CD1c-positive myeloid dendritic cell (primary cell): ENCODE data around the gene EVI5.
"Not testable (repeated sequence)": the region's sequence is repeated elsewhere in the genome, so short reads cannot be mapped to it uniquely, and the experiment has no call there.

ENCODE experiments used
- DNase-seq: peaks from one replicate; pipeline ENCODE4 v3.0.0-alpha.2; 2016; ENCODE audit errors: extremely low spot score

EVI5 gene

DNA sequence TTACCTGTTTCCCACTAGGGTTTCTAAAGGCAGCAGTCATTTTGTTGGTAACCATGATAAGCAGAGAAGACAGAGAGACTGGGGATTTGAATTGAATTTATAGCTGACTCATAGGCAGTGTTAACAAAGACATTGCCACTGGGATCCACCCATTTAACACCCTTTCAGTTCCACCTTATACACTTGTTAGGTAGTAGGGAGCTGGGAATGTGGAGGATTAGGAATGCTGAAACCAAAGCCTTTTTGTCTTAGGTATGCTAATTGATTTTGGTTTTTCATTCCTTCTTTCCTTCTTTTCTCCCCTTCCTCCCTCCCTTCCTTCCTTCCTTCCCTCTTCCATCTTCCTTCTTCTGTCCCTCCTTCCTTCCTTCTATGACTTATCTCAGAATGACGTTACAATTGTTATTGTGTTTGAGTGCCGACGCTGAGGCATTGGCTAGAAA lies 7.5 kb upstream of the EVI5 start:
- DNase-seq: no peak

DNA sequence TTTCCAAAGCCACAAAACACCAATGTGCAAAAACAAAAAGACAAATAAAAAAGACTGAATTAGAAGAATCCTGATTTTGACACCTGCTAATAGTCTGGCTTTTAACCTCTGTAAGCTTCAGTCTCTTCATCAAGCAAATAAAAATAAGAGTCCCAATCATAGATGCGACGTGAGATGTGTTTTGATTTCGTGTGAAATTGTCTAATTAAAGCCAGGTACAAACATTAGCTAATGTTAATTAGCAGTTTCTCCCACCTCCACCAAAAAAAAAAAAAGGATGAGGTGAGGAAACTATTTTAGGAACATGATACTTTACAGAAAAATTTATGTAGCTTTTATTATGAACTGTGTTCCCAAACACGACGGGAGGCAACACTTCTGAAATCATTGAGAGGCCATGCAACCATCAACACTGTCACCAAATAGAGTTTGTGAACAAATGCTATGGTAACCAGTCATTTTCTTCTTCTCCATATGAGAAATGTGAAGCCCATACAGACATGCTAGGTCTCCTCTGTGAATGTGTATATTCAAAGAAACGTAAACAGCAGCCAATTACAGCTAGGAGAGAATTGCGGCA lies 6.7 kb upstream of the EVI5 start:
- DNase-seq: no peak

- no peak for DNase-seq
Observed at GRCh38 chr1:92790867-92791266, 6.0 kb upstream of the EVI5 start.

DNA sequence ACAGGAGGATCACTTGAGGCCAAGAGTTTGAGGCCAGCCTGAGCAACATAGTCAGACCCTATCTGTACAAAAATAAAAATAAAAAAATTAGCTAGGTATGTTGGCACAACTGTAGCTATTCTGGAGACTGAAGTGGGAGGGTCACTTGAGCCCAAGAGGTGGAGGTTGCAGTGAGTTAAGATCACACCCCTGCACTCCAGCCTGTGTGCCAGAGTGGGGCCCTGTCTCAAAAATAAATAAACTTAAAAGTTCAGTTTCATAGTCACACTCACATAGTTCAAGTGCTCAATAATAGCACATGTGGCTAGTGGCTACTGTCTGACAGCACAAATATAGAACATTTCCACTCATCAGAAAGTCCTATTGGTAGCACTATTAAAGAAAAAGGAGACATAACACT lies 5.2 kb upstream of the EVI5 start:
- DNase-seq: no peak

DNA sequence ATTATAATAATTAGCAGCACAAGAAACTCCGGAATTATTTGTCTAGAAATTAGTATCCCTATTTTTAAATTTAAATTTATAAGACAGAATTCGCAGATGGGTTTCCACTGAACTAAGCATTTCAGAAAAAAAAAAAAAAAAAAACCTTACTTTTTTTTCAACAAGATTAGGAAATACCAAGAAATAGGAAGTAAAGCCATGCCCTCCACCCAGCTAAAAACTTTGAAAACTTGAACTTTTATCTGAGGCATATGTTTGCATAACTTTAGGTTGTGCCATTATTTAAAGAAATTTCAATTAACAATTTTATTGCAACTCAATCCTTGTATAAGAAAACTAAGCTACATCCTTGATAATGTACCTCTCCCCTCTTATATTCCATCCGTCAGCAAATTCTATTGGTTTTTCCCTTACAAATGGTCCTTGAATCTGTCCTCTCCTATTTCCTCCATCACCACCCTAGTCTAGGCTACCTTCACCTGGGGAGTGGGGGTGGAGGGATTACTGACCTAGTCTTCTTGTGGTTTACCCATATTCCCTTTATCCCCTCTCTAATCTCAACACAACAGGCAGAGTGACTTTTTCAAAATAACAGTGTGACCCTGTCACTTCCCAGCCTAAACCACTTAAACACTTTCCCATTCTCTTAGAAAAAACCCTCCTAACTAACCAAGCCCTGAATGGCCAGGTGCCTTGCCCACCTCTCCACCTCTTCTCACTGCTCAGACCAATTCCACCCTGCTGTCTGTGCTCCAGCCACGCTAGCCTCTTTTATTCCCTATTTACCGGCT lies 1.4 kb upstream of the EVI5 start:
- peak; percentile 53 for DNase-seq

GRCh38 chr1:92784021-92784638 lies 778 bp downstream of the EVI5 start:
- DNase-seq: peak; percentile 32

DNA sequence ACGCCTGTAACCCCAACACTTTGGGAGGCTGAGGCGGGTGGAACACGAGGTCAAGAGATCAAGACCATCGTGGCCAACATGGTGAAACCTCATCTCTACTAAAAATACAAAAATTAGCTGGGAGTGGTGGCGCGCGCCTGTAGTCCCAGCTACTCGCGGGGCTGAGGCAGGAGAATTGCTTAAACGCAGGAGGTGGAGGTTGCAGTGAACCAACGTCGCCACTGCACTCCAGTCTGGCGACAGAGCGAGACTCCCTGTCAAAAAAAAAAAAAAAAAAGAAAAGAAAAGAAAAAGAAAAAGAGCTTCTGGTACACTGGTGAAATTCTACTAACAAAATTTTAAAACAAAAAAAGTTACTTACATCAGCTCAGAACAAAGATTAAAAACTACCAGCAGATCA lies 1.4 kb downstream of the EVI5 start:
- DNase-seq: not testable (repeated sequence)

DNA sequence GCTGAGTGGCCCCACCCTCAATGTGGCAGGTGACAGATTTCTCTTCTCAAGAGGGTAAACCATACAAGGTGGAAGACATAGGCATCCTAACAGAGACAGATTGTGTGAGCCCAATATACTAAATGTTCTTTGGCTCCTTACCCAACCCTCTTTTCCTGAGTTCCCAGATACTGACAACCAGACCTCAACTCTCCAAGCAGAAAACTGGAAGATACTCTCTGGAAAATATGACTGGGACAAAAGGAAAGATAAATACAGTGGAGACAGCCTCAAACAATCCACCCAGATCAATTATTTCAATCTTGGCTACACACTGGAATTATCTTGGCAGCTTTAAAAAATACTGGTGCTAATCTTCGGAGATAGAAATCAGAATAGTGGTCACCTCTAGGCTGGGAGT lies 6.5 kb downstream of the EVI5 start:
- no peak for DNase-seq

DNA sequence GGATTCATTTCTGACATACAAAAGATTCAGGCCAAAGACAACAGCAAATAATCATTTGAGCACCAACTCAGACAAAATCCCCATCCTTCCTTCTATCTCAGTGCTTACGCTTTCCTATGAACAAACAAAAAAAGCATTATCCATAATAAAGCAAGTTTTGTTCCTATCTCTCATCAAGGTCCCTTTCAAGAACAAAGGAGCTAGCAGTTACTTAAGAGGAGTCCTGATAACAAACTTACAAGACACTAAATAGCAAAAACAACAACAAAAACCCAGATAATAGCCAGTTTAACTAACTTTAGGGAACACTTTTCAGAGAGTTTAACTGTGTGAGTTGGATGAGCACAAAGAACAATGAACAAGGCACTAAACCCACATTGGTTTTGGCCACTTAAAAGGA lies 10.5 kb downstream of the EVI5 start:
- no peak for DNase-seq

DNA sequence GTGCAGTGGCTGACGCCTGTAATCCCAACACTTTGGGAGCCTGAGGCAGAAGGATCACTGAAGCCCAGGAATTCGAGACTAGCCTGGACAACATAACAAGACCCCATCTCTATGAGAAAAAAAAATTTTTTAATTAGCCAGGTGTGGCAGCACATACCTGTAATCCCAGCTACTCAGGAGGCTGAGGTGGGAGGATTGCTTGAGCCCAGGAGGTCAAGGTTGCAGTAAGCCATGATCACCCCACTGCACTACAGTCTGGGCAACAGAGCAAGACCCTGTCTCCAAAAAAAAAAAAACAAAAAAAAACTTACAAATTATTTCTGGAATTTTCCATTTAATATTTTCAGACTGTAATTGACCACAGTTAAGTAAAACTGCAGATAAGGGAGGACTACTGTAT lies 11.2 kb downstream of the EVI5 start:
- DNase-seq: not testable (repeated sequence)

DNA sequence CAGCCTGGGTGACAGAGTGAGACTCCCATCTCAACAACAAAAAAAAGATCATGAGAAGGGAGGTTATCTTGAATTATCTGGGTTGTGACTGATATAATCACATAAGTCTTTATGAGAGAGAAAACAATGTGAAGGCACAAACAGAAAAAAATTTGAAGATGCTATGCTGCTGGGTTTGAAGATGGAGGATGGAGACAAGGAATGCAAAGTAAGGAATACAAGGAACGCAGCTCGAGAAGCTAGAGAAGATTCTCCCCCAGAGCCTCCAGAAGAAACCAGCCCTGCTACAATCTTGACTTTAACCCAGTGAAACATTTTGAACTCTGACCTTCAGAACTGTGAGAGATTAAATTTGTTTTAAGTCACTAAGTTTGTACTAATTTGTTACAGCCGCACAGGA lies 15.1 kb downstream of the EVI5 start:
- DNase-seq: no peak

DNA sequence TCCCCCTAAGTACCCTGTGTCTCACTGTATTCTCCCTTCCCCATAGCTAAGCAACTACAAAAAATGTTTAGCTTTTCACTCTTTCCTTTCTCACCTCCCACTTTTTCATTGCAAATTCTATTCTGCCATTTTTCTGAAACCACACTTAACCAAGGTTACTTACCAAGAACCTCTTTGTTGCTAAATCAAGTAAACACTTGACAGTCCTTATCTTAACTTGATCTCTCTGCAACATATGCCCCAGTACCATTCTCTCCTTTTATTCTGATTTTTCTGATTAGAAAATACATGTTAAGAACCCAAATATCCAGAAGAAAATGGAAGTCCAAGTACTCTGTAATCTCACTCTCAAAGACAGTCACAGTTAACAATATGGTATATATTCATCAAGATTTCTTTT lies 16.0 kb downstream of the EVI5 start:
- no peak for DNase-seq

DNA sequence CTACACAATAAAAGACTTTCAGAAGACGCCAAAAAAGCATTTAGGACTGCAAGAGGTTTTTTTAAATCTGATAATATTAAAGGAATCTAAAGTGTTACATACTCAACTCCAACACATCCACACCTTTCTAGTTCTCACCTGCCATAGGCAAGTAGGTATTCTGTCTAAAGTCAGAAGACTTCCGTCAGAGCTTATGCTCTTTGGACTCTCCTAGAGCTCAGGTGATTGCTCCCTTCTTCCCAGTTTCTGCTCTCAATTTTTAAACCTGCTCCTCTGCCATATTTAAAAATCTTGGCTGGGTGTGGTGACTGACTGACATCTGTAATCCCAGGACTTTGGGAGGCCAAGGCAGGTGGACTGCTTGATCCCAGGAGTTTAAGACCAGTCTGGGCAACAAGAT lies 16.6 kb downstream of the EVI5 start:
- DNase-seq: no peak

GRCh38 chr1:92764116-92764515 lies 20.8 kb downstream of the EVI5 start:
- no peak for DNase-seq

DNA sequence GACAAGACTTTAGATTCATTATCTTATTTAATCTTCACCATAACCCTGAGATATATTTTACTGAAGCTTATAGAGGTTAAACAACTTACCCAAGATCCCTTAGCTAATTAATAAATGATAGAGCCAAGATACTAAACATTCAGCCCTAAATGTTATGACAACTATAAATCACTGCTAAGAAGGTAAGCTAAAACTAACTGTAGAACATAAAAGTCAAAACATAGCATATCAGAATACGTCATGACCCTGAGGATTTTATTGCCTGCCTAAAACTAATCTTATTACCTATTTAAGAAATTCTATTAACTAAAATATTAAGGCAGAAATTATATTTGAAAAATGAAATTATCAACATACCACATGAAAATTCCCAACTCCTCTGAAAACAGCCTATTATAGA lies 22.6 kb downstream of the EVI5 start:
- DNase-seq: no peak

DNA sequence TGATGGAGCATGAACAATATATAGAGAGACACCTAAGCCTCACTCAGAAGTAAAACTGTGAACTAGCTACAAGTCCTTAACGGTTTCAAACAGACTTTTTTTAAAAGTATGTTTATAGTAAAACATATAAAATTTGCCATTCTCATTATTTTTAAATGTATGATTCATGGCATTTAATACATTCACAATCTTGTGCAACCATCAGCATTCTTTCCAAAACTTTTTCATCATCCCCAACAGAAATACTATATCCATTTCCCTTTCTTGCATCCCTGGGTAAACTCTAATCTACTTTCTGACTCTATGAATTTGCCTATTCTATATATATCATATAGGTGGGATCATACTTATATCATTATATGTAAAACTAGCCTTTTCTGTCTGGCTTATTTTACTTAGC lies 25.5 kb downstream of the EVI5 start:
- DNase-seq: no peak

DNA sequence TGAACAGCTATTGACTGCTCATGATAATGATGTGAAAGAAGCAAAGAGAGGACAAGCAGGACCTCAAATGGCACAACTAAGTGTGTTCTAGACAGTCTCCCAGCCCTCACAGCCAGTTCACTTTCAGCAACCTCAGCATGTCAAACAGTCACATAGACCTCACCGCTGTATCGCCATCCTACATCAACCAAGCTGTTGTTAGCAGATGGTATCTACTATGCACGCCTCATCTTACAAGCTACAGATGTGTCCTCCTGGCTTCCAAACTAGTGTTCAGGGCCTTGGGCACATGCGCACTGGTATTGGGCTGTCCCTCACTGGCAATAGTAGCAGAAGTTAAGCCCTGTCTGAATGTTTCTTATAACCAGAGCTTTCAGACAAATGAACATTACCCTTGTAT lies 28.4 kb downstream of the EVI5 start:
- no peak for DNase-seq

- DNase-seq: no peak
Observed at GRCh38 chr1:92755541-92756461, 29.1 kb downstream of the EVI5 start.

GRCh38 chr1:92754719-92755050 lies 30.2 kb downstream of the EVI5 start:
- peak; percentile 8 for DNase-seq

DNA sequence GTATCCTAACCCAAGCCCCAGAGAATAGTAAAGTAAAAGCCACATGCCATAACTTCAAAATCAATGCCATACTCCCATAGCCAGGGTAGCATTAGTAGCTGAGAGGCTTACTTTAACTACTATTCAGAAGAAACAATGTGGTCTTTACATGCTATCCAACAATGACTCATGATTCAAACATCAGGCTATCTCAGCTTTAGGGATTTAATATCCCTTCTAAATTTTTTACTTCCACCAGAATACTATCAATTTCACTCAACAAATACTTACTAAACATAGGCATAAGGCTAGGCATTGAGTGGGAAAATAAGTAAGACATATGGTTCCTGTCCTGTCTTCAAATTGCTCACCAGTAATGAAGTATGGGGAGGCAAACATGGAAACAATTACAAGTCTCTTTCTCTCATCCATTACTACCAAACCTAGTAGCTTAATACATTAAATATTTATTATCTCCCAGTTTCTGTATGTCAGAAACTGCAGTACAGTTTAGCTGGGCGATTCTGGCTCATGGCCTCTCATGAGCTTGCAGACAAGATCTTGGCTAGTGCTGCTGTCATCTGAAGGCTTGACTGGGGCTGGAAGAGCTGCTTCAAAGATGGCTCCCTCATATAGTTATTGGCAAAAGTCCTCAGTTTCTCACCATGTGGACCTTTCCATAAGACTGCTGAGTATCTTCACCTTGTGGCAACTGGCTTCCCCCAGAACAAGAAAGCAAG lies 30.7 kb downstream of the EVI5 start:
- no peak for DNase-seq

DNA sequence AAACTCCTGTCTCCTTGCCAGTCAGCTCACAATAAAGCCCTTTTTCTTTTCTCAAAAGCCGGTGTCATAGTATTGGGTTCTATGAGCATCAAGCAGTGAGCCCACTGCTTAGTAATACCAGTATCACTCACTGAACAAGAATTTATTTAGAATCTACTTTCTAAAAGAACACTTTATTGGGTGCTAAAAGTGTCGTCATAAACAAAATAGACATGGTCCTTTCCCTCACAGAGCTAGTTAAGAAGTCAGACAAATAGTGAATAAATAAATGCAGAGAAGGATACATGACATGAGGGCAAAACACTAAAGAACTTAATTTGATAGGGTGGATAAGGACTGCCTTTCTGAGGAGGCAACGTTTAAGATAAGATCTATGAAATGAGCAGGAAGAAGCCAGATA lies 32.2 kb downstream of the EVI5 start:
- DNase-seq: no peak
